IPS-18c (cell line): Measurements from ENCODE around the gene UBXN10.

Source experiments
- H3K4me3 ChIP-seq: 2 replicates; pipeline ENCODE4 v1.7.0; 2013; ENCODE audit warnings: low read depth, mild to moderate bottlenecking, low read length, moderate library complexity; ENCODE audit not compliant: insufficient read depth
- H3K9me3 ChIP-seq: one replicate; pipeline ENCODE4 v1.6.1; 2013; ENCODE audit warnings: mild to moderate bottlenecking, low read length, moderate library complexity; ENCODE audit not compliant: control insufficient read depth, insufficient read depth

UBXN10 gene

DNA sequence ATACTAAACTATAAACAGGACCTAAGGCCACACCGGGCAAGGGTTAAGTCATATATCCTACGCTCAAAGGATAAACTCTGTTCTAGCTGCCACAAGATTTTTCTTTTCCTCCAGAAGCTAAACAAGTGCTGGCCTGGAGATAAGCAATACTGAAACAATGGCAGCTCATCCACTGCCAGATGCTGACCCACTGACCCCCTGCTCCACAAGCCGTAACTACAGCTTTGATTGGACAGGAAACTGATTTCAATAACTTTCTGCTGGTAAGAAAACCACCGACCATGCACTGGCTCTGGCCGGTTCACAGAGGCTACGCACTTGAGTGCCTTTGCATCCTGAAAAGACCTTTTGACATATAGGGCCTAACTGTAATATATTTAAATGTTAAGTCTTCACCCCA lies 51.8 kb downstream of the UBXN10 start:
- H3K4me3 ChIP-seq: no peak overlapping the region
- no peaks in the 10 kb centered on the region for H3K9me3 ChIP-seq

DNA sequence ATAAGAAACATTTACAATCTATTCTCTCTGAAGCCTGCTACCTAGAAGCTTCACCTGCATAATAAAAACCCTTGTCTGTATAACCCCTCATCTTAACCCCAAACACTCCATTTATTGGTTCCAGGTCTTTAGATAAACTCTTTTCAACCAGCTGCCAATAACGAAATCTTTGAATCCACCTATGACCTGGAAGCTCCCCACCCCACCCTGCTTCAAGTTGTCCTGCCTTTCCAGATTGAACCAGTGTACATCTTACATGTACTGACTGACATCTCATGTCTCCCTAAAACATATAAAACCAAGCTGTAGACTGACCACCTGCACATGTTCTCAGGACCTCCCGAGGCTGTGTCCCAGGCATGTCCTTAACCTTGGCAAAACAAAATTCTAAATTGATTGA lies 54.1 kb downstream of the UBXN10 start:
- Histone ChIP-seq H3K4me3 (no peak overlapping the region), H3K9me3 (no peaks in the 10 kb centered on the region)

DNA sequence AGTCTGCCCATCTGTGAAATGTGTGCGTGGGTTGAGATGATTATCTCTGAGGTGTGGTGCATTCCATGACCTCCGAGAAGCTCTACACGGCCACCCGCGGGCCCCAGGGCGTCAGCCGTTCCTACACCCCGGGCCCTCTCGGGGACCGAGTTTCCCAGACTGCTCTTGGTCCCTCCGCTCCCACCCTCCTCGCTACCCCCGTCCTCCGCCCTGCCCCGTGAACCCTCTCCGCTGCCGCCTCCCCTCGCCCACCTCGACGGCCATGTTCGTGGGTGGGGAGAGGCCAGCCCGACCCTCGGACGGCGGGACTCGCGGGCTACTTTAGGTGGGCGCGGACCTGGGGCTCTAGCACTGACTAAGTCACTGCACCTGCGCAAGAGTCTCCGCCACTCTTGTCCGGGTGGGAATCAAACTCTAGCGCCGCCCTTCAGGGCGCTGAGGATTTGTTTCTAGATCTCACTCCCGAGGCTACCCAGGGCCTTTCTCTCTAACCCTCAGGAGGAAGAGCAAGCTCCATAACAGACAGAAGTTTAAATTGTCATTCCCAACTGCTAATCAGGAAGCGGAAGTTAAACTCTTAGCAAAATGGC lies 57.1 kb downstream of the UBXN10 start:
- Histone ChIP-seq H3K9me3 (no peaks in the 10 kb centered on the region), H3K4me3 (no peak overlapping the region)
